Dendritic cell treated with granulocyte-macrophage colony-stimulating factor and Interleukin-4, amounts not matched to agents 40 ng/mL and 50 ng/mL, for 4 days (primary cell): Measurements from ENCODE around the gene TRDN.
"Not testable (repeated sequence)": the region's sequence is repeated elsewhere in the genome, so short reads cannot be mapped to it uniquely, and the experiment has no call there.

Source experiments
- H3K27ac Mint-ChIP-seq: one replicate; pipeline ENCODE4 v1.8.0; 2022; ENCODE audit warnings: mild to moderate bottlenecking, mixed read lengths
- H3K27me3 Mint-ChIP-seq: one replicate; pipeline ENCODE4 v1.8.0; 2022; ENCODE audit warnings: mild to moderate bottlenecking, mixed read lengths
- H3K36me3 Mint-ChIP-seq: one replicate; pipeline ENCODE4 v1.8.0; 2022; ENCODE audit warnings: low read depth, mixed read lengths
- H3K4me1 Mint-ChIP-seq: one replicate; pipeline ENCODE4 v1.8.0; 2022; ENCODE audit warnings: low read depth, mixed read lengths
- H3K4me3 Mint-ChIP-seq: one replicate; pipeline ENCODE4 v1.8.0; 2022; ENCODE audit warnings: mild to moderate bottlenecking, moderate library complexity, mixed read lengths
- H3K9me3 Mint-ChIP-seq: one replicate; pipeline ENCODE4 v1.8.0; 2022; ENCODE audit warnings: mixed read lengths
- intact Hi-C: fragments of 100-400 bp; cut with micrococcal nuclease; formaldehyde crosslinking; loops from one replicate; pipeline ENCODE4 v1.15.0; 2022

TRDN gene

GRCh38 chr6:123338394-123338793 lies 298.4 kb downstream of the TRDN start:
- no peaks in the 10 kb centered on the region for H3K36me3 Mint-ChIP-seq

GRCh38 chr6:123333000-123333756 lies 303.6 kb downstream of the TRDN start:
- Mint-ChIP-seq H3K4me3 (no peak overlapping the region), H3K27me3 (no peaks in the 10 kb centered on the region), H3K36me3 (no peaks in the 10 kb centered on the region), H3K9me3 (no peaks in the 10 kb centered on the region), H3K27ac (no peak overlapping the region), H3K4me1 (no peaks in the 10 kb centered on the region)
- intact Hi-C loops: no loop called here

More at GRCh38 chr6:123338394-123338793, 298.4 kb downstream of the TRDN start:
- no peak overlapping the region for H3K4me3 Mint-ChIP-seq
- no peaks in the 10 kb centered on the region for H3K9me3 Mint-ChIP-seq
- H3K27ac Mint-ChIP-seq: no peak overlapping the region
- H3K4me1 Mint-ChIP-seq: no peaks in the 10 kb centered on the region
- intact Hi-C loops: no loop called here
- H3K27me3 Mint-ChIP-seq: no peaks in the 10 kb centered on the region

- intact Hi-C loops: no loop called here
- Mint-ChIP-seq H3K4me3 (no peak overlapping the region), H3K36me3 (no peaks in the 10 kb centered on the region)
These were observed 304.7 kb downstream of the TRDN start for GRCh38 chr6:123332070-123332469.

GRCh38 chr6:123329337-123329736 lies 307.4 kb downstream of the TRDN start:
- no peaks in the 10 kb centered on the region for H3K9me3 Mint-ChIP-seq
- no peaks in the 10 kb centered on the region for H3K36me3 Mint-ChIP-seq
- H3K27ac Mint-ChIP-seq: no peak overlapping the region
- H3K4me3 Mint-ChIP-seq: no peak overlapping the region
- intact Hi-C loops: no loop called here
- H3K4me1 Mint-ChIP-seq: no peaks in the 10 kb centered on the region
- H3K27me3 Mint-ChIP-seq: no peaks in the 10 kb centered on the region

More at GRCh38 chr6:123332070-123332469, 304.7 kb downstream of the TRDN start:
- Mint-ChIP-seq H3K27ac (no peak overlapping the region), H3K27me3 (no peaks in the 10 kb centered on the region), H3K9me3 (no peaks in the 10 kb centered on the region), H3K4me1 (no peaks in the 10 kb centered on the region)

GRCh38 chr6:123323452-123324329 lies 313.1 kb downstream of the TRDN start:
- Mint-ChIP-seq H3K4me3 (no peak overlapping the region), H3K27ac (no peak overlapping the region), H3K36me3 (no peaks in the 10 kb centered on the region), H3K4me1 (no peaks in the 10 kb centered on the region), H3K27me3 (no peaks in the 10 kb centered on the region), H3K9me3 (no peaks in the 10 kb centered on the region)
- intact Hi-C loops: no loop called here

GRCh38 chr6:123321020-123321419 lies 315.7 kb downstream of the TRDN start:
- H3K27me3 Mint-ChIP-seq: no peaks in the 10 kb centered on the region
- H3K9me3 Mint-ChIP-seq: no peaks in the 10 kb centered on the region
- intact Hi-C loops: no loop called here
- no peak overlapping the region for H3K4me3 Mint-ChIP-seq
- H3K36me3 Mint-ChIP-seq: no peaks in the 10 kb centered on the region
- H3K4me1 Mint-ChIP-seq: no peaks in the 10 kb centered on the region
- H3K27ac Mint-ChIP-seq: no peak overlapping the region

GRCh38 chr6:123316733-123317323 lies 319.9 kb downstream of the TRDN start:
- no peak overlapping the region for H3K4me3 Mint-ChIP-seq
- intact Hi-C loops: loop anchor here (2.0 to 10.0 kb wide), 3 partner anchors 450 to 822 kb away; no protein-coding TSS in a partner anchor
- no peak overlapping the region for H3K27ac Mint-ChIP-seq
- no peaks in the 10 kb centered on the region for H3K9me3 Mint-ChIP-seq
- H3K4me1 Mint-ChIP-seq: no peaks in the 10 kb centered on the region
- H3K27me3 Mint-ChIP-seq: no peaks in the 10 kb centered on the region
- no peaks in the 10 kb centered on the region for H3K36me3 Mint-ChIP-seq

GRCh38 chr6:123314459-123314858 lies 322.3 kb downstream of the TRDN start:
- H3K27me3 Mint-ChIP-seq, H3K27ac Mint-ChIP-seq, H3K4me3 Mint-ChIP-seq, H3K36me3 Mint-ChIP-seq, H3K9me3 Mint-ChIP-seq, H3K4me1 Mint-ChIP-seq: not testable (repeated sequence)
- intact Hi-C loops: loop anchor here (10.0 kb wide), 1 partner anchor 820 kb away; no protein-coding TSS in a partner anchor

GRCh38 chr6:123309130-123309529 lies 327.6 kb downstream of the TRDN start:
- no peaks in the 10 kb centered on the region for H3K9me3 Mint-ChIP-seq
- no peak overlapping the region for H3K4me3 Mint-ChIP-seq
- no peak overlapping the region for H3K27ac Mint-ChIP-seq
- H3K36me3 Mint-ChIP-seq: no peaks in the 10 kb centered on the region
- intact Hi-C loops: no loop called here
- no peaks in the 10 kb centered on the region for H3K4me1 Mint-ChIP-seq
- H3K27me3 Mint-ChIP-seq: no peaks in the 10 kb centered on the region

- no peaks in the 10 kb centered on the region for H3K27me3 Mint-ChIP-seq
- no peaks in the 10 kb centered on the region for H3K36me3 Mint-ChIP-seq
- H3K27ac Mint-ChIP-seq: no peak overlapping the region
- no peak overlapping the region for H3K4me3 Mint-ChIP-seq
- no peaks in the 10 kb centered on the region for H3K9me3 Mint-ChIP-seq
- no peaks in the 10 kb centered on the region for H3K4me1 Mint-ChIP-seq
- intact Hi-C loops: no loop called here
These were observed 330.4 kb downstream of the TRDN start for GRCh38 chr6:123306334-123306733.

GRCh38 chr6:123295672-123296071 lies 341.1 kb downstream of the TRDN start:
- Mint-ChIP-seq H3K27me3 (no peaks in the 10 kb centered on the region), H3K36me3 (no peaks in the 10 kb centered on the region), H3K9me3 (no peaks in the 10 kb centered on the region), H3K4me3 (no peak overlapping the region), H3K27ac (no peak overlapping the region), H3K4me1 (no peaks in the 10 kb centered on the region)
- intact Hi-C loops: no loop called here

GRCh38 chr6:123295181-123295580 lies 341.6 kb downstream of the TRDN start:
- Mint-ChIP-seq H3K4me3 (no peak overlapping the region), H3K9me3 (no peaks in the 10 kb centered on the region), H3K4me1 (no peaks in the 10 kb centered on the region), H3K36me3 (no peaks in the 10 kb centered on the region), H3K27ac (no peak overlapping the region), H3K27me3 (no peaks in the 10 kb centered on the region)
- intact Hi-C loops: no loop called here

- H3K27me3 Mint-ChIP-seq: no peaks in the 10 kb centered on the region
- H3K4me1 Mint-ChIP-seq: no peaks in the 10 kb centered on the region
- H3K9me3 Mint-ChIP-seq: no peaks in the 10 kb centered on the region
- H3K4me3 Mint-ChIP-seq: no peak overlapping the region
- H3K27ac Mint-ChIP-seq: no peak overlapping the region
- intact Hi-C loops: no loop called here
- H3K36me3 Mint-ChIP-seq: no peaks in the 10 kb centered on the region
These were observed 348.1 kb downstream of the TRDN start for GRCh38 chr6:123288649-123289048.

- no peaks in the 10 kb centered on the region for H3K36me3 Mint-ChIP-seq
- no peak overlapping the region for H3K27ac Mint-ChIP-seq
- intact Hi-C loops: no loop called here
- H3K4me3 Mint-ChIP-seq: no peak overlapping the region
- no peaks in the 10 kb centered on the region for H3K9me3 Mint-ChIP-seq
- no peaks in the 10 kb centered on the region for H3K4me1 Mint-ChIP-seq
- H3K27me3 Mint-ChIP-seq: no peaks in the 10 kb centered on the region
These were observed 360.2 kb downstream of the TRDN start for GRCh38 chr6:123276546-123276980.
